VCaP (cell line): ENCODE results near the gene ASGR1.
A peak's percentile ranks its signal among the peaks of the same experiment; 100 is the strongest.

Experiments used
- H3K27ac ChIP-seq: fragments of 450-650 bp; 2 replicates; pipeline ENCODE4 v1.5.1; 2017
- CTCF ChIP-seq: fragments of 450-650 bp; conservative IDR thresholded peaks from 2 replicates; pipeline ENCODE4 v1.5.1; 2017; ENCODE audit warnings: mild to moderate bottlenecking, moderate library complexity

Gene ASGR1

GRCh38 chr17:7156342-7156940 is 22.7 kb downstream of the ASGR1 start:
- no peak overlapping the region for H3K27ac ChIP-seq
- TF ChIP-seq CTCF, result no peak

- TF ChIP-seq CTCF, result no peak
- no peak overlapping the region for H3K27ac ChIP-seq
These were observed 31.4 kb downstream of the ASGR1 start for GRCh38 chr17:7147772-7148171.

GRCh38 chr17:7146115-7146514 is 33.1 kb downstream of the ASGR1 start:
- H3K27ac ChIP-seq, result no peak overlapping the region
- TF ChIP-seq CTCF, result no peak

- no peak for TF ChIP-seq CTCF
- H3K27ac ChIP-seq, result no peak overlapping the region
These were observed 35.0 kb downstream of the ASGR1 start for GRCh38 chr17:7144213-7144612.

GRCh38 chr17:7141824-7142223 is 37.3 kb downstream of the ASGR1 start:
- TF ChIP-seq CTCF, result no peak
- H3K27ac ChIP-seq, result peak overlapping the region; percentile 63

GRCh38 chr17:7139400-7139799 is 39.8 kb downstream of the ASGR1 start:
- H3K27ac ChIP-seq, result no peak overlapping the region
- TF ChIP-seq CTCF, result no peak

- no peak for TF ChIP-seq CTCF
- no peak overlapping the region for H3K27ac ChIP-seq
These were observed 40.3 kb downstream of the ASGR1 start for GRCh38 chr17:7138800-7139381.
